Subcutaneous adipose tissue (tissue), 4 donors: Measurements from ENCODE around the gene DHRS3. TPM values are rescaled to one million over a fixed set of nuclear protein-coding genes. Genes with fewer than 3 reads are reported as not detected.

Experiments used
- total RNA-seq, 4 donors: library from RNA; depleted of rRNA; stranded (reverse); fragments of >200 nt; gene quantifications; one replicate each; pipeline ENCODE4 v1.1.0, GENCODE V29; 2016
- TF ChIP-seq, protein P1 (sequence below): fragments of 450-650 bp; IDR thresholded peaks from one replicate; pipeline ENCODE4 v1.5.1; 2016; ENCODE audit warnings: low read depth, mild to moderate bottlenecking, control low read depth, antibody characterized with exemption, moderate library complexity

DHRS3 gene
- total RNA-seq, 4 donors from 2014 or later, result 147 to 406 (median 256) TPM

DNA sequence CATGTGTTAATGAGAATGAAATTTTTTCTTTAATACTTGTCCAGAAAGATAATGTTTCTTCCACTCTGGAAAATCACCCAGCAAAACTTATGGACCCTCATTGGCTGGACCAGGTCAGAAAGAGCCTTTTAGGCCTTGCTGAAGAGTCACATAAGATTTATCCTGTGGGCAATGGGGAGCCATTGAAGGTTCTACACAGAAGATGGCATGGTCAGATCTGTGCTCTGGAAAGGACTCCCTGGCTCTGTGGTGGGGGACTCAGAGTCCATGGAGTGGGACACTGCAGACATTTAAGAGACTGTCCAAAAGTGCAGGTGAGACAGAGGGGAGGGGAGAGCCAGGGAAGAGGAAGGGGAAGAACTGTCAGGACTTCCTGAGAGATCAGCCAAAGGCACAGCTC is 66.4 kb downstream of the DHRS3 start:
- TF ChIP-seq, protein P1, sequence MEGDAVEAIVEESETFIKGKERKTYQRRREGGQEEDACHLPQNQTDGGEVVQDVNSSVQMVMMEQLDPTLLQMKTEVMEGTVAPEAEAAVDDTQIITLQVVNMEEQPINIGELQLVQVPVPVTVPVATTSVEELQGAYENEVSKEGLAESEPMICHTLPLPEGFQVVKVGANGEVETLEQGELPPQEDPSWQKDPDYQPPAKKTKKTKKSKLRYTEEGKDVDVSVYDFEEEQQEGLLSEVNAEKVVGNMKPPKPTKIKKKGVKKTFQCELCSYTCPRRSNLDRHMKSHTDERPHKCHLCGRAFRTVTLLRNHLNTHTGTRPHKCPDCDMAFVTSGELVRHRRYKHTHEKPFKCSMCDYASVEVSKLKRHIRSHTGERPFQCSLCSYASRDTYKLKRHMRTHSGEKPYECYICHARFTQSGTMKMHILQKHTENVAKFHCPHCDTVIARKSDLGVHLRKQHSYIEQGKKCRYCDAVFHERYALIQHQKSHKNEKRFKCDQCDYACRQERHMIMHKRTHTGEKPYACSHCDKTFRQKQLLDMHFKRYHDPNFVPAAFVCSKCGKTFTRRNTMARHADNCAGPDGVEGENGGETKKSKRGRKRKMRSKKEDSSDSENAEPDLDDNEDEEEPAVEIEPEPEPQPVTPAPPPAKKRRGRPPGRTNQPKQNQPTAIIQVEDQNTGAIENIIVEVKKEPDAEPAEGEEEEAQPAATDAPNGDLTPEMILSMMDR, result no peak

DNA sequence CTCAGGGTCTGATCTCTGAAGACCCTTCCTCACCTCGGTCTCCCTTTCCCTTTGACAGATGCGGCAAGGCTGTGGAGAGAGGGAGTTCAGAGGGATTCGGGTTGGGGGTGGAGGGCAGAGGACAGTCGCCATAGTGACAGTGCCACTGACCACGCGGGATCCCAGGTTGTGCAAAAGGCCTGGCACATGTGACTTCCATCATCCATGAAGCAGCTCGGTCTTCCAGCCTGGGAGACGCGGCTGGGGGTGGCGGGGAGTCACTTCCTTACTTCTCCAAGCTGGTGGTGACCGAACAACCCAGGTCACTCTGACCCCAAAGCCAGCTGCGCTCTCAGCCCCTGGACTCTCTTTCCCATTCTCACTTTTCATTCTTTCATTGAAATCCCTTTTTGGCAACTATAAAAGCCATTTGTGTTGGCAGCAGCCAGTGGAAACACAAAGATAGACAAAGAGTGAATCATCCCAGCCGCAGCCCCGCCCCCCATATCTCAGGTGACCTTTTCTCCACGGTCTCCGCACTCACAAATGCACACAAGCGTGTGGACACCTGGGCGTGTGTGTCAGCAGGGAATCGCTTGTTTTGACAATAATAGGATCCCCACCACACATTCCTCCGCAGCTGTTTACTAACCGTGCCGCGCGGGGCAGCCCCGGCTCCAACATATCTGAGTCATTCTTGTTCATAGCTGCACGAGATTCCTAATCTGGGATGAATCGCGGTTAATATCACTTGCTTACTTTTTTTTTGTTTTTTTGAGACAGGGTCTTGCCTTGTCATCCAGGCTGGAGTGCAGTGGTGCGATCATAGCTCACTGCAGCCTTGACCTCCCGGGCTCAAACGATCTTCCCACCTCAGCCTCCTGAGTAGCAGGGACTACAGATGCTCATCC is 68.3 kb downstream of the DHRS3 start:
- TF ChIP-seq, protein P1, result no peak

DNA sequence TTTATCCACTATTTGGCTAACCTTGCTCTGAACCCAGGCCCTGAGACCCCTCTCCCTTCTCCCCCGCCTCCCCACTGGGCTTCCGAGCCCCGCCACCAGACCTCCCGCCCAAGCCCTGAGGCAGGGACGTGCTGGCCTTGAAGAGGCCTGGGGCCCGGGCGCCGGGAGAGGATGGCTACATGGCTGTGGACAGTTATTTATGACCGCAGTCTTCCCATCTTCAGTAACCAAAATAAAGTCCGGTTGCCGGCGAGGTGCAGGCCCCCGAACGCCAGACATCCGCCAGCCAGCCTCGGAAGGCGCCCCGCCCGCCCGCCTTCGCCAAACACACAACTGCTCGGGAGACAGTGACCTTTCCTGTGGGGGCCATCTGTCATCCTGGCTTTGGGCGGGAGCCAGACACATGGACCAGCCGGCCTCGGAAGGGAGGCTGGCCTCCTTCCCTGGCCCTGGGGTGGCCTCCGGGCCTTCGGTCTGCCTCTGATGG is 69.0 kb downstream of the DHRS3 start:
- TF ChIP-seq, protein P1, result no peak

DNA sequence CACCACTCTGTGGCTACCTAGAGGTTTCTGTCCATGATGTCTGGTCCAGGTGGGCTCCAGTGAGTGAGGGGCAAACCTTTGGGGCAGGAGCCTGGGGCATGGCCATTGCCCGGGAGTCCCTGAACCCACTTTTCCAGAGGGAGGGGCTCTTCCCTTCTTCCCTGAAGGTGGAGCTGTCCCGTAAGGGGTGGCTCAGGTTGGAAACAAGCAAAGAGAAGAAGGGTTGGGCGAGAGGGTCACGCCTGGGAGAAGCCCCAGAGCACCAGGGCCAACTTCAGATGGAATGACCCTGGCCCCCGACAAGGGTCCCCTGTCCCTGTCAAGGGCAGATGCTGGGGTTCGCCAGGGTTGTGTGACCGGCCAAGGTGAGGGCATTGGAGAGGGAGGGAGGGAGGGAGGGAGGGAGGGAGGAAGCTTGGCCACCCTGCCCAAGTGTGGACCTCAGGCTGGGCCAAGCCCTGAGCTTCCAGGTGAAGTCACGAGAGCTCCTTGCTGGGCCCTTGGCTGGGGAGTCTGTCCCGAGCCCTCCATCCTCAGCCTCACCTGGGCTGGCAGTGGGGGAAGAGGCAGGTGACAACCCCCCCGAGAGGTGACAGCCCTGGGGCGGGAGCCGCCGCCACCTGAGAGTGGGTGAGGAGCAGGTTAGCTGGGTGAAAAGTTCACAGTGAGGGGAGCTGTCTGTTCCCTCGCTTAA is 69.6 kb downstream of the DHRS3 start:
- TF ChIP-seq, protein P1, result no peak

DNA sequence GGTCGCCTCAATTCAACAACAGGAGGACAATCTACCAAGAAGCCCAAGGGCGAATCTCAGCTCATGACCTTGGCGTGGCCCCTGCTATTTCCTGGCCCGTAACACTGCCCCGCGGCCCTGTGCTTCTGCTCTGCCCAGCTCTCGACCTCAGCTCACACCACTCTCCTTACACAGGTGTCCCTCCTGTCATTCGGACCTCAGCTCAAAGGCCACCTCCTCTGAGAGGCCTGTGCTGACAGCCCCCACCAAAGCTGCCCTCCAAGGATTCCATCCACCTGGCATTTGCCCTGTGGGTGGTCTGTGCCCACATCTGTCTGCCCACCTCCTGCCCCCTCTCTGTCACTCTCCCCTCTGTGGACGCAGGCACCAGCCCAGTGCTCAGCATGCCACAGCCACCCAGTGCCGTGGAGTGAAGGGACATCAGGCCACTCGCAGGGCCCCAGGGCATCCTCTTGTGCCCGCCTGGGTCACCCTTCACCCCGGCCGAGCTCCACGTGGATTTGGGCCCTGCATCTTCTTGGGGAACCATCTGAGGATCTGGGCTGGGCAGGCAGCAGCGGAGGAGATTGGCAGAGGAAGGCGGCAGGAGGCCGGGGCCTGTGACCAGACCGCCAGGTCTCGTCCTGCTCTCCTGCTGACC is 70.3 kb downstream of the DHRS3 start:
- TF ChIP-seq, protein P1, result no peak

DNA sequence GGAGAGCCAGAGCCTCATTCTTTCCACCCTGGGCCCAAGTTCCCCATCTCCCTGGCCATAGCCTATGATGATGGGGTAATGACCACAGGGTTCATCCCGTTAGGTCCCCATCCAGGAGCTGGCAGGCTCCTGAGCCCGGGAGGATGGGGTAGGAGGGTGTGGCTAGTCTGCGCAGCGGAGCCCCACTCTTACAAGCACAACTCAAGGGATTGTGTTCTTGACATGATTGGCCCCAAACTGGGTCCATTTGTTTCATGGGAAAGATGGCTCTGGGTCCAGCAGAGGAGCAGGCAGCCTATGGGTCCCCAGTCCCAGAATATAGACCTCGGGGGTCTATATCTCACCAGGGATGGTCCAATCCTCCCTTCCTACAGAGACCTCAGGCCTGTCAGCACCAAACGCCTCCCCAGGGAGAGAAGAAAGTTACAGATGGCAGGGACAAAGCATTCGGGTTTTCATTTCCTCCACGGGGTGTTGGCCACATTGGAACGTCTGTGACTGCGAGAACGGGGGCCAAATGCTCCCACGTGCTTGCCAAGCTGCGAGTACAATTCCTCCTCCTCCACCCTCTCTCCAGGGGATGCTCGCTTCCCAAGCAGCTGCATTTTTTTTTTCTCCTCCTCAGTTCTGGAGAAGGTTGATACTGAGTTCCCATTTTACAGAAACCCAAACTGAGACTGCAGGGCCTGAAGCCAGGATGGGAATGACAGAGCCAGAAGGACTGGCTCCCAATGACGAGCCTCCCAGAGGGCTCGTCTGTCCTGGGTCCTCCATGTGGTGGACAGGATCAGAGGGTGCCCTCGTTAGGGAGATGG is 71.0 kb downstream of the DHRS3 start:
- TF ChIP-seq, protein P1, result no peak
